GM18858 (cell line): ENCODE results near the gene TBC1D25.
"Not testable (repeated sequence)": the region's sequence is repeated elsewhere in the genome, so short reads cannot be mapped to it uniquely, and the experiment has no call there.

Experiments used
- ATAC-seq: cut with Tn5 transposase; IDR thresholded peaks from one replicate; pipeline ENCODE4 v1.9.1; 2021; ENCODE audit not compliant: unreplicated experiment

Gene TBC1D25

GRCh38 chrX:48514868-48515460 lies 24.6 kb upstream of the TBC1D25 start:
- ATAC-seq = no peak

GRCh38 chrX:48515842-48516241 lies 23.7 kb upstream of the TBC1D25 start:
- ATAC-seq = no peak

DNA sequence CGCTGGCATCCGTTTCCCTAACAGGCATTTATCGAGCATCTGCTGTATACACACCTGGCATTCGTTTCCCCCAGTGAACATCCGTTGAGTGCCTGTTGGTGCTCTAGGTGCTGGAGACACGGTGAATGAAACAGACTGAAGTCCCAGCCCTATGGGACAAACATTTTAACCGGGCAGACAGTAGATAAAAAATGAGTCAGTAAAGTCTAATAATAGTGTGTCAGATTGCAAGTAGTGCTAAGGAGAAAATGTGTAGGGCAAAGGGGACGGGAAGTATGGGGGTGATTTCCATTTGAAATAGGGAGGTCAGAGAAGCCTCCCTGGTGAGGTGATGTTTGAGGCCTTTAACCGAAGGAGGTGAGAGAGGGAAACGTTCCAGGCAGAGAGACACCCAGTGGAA lies 23.2 kb upstream of the TBC1D25 start:
- ATAC-seq = no peak

DNA sequence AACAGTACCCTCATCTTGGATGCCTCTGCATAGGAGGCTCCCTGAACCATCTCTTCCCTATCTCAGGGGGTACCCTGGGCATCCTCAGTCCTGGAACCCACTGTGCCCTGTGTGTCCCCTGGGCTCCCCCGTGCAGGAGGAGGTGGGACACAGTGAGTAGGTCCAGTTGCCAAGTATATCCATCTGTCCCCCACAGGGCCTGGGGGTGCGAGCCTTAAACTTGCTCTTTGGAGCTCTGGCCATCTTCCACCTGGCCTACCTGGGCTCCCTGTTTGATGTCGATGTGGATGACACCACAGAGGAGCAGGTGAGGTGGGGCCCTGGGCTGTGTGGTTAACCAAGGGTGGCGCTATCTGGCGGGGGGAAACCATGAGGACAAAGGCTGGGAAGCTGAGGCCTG lies 22.5 kb upstream of the TBC1D25 start:
- no peak for ATAC-seq

DNA sequence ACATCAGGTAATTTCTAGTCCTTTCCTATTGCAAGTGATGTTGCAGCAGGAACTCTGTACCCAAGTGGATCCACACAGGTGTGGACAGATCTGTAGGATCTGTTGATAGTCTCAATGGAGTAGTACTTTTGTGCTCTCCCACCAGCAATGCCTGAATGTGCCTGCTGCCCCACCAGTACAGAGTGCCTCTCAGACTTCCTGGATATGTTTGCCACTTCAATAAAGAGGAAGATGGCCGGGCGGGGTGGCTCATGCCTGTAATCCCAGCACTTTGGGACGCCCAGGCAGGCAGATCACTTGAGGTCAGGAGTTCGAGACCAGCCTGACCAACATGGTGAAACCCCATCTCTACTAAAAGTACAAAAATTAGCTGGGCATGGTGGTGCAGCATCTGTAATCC lies 20.0 kb upstream of the TBC1D25 start:
- not testable (repeated sequence) for ATAC-seq

DNA sequence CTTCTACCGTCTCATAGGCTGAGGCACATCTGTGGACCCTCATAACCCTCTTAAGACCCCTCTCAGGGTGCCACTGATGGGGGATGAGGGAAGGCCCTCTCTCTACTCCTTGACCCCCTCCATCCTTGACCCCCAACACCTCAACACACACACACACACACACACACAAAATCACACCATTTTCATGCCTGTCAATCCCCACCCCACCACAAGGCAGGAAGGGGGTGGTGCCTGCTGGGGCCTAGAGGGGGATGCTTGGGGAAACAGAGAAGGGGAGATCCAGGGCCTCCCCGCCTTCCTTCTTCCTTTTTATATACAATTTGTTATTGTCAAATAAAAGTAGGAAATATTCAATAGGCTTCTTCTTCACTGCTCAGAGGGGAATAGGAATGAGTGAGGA lies 19.1 kb upstream of the TBC1D25 start:
- no peak for ATAC-seq

DNA sequence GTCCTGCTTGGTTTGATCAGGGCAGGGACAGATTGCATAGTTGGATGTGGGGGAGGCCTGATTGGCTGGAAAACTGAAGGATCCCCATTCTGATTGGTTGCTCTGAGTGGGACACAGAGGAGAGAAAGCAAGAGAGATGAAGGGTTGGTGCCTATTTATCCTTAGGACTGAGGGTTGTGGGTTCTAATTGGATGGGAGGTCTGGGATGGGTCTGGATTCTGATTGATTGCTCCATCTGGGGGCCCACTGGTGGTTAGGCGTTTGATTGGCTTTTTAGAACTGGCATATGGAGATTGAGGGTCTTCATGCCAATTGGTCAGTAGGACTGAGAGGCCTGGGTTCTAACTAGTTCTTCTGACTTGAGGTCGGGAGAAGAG lies 18.6 kb upstream of the TBC1D25 start:
- ATAC-seq = no peak

- peak; percentile 94 for ATAC-seq
Observed at GRCh38 chrX:48521353-48522243, 17.9 kb upstream of the TBC1D25 start, which contains the start of gene EBP. Gene EBP (plus strand): TSS chrX:48521808. CDS start chrX:48523772, 1,964 bp downstream.

DNA sequence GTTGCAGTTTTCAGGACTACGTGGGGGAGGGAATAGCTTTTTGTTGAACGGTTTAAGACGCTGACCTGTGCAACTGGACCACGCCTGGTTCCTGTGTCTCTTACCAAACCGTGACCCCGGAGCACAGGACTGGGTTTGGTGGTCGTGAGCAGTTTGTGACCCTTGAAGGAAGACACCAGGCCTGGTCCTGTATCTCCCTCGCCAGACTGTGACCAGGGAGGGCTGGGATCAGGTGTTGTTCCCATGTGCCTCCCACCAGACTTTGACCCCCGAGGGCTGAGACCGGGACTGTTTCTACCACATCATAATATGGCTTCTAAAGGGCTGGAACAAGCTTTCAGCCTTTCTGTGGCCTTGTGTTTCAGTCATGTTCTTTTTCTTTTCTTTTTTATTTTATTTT lies 17.2 kb upstream of the TBC1D25 start:
- ATAC-seq = no peak

DNA sequence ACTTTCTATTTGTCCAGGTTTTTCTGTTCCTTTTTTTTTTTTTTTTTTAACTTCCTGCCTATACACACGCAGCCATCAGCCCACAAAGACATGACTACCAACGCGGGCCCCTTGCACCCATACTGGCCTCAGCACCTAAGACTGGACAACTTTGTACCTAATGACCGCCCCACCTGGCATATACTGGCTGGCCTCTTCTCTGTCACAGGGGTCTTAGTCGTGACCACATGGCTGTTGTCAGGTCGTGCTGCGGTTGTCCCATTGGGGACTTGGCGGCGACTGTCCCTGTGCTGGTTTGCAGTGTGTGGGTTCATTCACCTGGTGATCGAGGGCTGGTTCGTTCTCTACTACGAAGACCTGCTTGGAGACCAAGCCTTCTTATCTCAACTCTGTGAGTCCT lies 15.8 kb upstream of the TBC1D25 start:
- ATAC-seq = no peak

- not testable (repeated sequence) for ATAC-seq
Observed at GRCh38 chrX:48525853-48526252, 13.7 kb upstream of the TBC1D25 start.

- ATAC-seq = no peak
Observed at GRCh38 chrX:48530736-48531135, 8.8 kb upstream of the TBC1D25 start.

DNA sequence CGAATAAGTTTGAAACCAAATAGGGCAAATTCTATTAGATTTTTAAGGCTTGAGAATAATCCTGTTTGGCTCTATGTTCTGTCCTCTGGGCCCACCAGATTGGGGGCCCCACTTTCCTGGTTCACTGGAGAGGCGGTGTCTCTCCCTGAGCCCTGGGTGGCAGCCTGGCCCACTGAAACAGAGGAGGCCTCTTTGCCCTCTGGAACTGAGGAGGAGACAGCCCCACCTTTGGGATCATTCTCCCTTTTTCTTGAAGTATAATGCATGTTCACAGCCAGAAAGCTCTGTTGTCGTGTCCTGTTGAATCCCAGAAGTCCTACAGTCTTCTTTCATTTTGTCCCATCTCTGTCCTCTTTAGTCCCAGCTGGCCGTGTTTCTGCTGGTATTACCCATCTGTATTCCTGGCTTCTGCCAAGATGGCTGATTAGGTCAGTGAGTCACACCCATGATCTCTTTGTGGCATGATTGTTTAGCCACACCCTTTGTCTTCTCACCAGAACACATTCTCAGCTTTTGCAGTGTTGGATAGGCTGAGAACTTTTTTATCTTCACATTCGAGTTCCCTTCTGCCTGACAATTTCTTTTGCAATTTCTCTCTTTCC lies 8.1 kb upstream of the TBC1D25 start:
- ATAC-seq = no peak

DNA sequence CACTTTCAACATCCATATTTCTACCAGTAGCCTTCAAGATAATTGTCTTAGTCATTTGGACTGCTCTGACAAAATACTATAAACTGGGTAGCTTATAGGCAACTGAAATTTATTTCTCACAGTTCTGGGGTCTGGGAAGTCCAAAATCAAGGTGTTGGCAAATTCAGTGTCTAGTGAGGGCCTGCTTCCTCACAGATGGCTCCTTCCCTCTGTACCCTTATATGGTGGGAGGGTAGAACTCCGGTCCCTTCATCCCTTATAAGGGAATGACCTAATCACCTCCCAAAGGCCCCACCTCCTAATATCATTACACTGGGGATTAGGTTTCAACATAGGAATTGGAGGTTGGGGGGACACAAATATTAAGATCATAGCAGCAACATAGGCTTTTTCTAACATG lies 7.4 kb upstream of the TBC1D25 start:
- ATAC-seq = no peak

DNA sequence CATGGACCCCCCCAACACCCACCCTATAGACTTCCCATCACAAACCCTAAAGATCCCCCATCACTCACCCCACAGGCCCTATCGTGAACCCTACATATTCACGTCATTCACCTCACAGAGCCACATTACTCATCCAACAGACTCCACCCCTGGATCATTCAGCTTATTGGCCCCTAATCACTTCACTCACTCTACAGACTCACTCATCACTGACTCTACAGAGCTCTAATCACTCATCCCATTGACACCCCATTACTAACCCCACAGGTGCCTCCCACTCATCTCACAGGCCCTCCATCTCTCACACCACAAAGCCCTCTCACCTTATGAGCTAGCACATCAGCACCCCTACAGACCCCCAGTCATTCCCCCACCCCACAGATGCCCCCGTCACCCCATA lies 6.3 kb upstream of the TBC1D25 start:
- ATAC-seq = no peak

DNA sequence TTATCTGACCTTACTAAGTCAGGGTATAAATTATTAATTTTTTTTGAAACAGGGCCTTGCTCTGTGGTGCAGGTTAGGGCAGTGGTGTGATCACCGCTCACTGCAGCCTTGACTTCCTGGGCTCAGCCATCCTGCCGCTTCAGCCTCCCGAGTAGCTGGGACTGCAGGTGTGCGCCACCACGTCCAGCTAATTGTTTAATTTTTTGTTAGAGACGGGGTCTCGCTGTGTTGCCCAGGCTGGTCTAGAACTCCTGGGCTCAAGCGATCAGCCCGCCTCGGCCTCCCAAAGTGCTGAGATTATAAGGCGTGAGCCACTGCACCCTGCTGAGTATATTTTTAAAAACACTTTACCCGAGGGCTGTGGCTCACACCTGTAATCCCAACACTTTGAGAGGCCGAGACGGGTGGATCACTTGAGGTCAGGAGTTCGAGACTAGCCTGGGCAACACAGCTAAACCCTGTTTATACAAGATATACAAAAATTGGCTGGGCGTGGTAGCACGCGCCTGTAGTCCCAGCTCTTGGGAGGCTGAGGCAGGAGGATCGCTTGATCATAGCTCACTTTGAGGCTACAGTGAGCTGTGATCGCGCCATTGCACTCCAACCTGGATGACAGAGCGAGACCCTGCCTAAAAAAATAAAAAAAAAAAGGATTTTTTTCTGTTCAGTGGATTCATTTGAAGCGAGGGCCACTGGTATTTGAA lies 721 bp upstream of the TBC1D25 start:
- no peak for ATAC-seq

GRCh38 chrX:48540028-48540375 lies 488 bp downstream of the TBC1D25 start:
- peak; percentile 18 for ATAC-seq

GRCh38 chrX:48540480-48540879 lies 966 bp downstream of the TBC1D25 start:
- ATAC-seq = no peak

- ATAC-seq = no peak
Observed at GRCh38 chrX:48541140-48541814, 1.8 kb downstream of the TBC1D25 start.

DNA sequence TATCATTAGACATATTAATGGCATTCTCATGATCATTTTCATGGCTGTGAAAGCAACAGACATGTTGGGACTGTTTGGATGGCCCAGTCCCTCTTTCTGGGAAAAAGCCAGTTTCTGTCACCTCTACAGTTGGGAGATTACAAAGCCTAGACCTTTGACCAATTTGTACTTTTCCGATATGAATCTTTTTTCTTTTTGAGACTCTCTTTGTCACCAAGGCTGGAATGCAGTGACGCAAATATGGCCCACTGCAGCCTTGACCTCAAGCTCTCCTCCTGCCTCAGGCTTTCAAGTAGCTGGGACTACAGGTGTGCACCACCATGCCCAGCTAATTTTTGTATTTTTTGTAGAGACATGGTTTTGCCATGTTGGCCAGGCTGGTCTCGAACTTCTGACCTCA lies 9.4 kb downstream of the TBC1D25 start:
- ATAC-seq = no peak

DNA sequence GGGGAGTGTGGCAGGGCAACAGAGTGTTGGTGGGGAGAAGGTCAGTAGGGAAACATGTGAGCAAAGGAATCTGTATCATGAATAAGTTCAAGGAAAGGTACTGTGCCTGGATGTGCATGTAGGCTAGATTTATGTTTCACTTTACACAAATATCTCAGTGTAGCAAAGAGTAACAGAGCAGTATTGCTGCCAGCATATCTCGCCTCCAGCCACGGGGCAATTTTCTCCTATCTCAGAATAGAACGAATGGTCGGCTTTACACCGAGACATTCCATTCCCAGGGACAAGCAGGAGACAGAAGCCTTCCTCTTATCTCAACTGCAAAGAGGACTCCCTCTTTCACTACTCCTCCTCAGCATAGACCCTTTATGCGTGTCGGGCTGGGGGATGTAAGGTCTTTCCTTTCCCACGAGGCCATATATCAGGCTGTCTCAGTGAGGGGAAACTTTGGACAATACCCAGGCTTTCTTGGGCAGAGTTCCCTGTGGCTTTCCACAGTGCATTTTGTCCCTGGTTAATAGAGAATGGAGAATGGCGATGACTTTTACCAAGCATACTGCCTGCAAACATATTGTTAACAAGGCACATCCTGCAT lies 16.3 kb downstream of the TBC1D25 start:
- not testable (repeated sequence) for ATAC-seq
